HEK293 (cell line): ENCODE measurements around the gene TMCO5A.

ENCODE experiments used
- KLF10 ChIP-seq: fragments of 450-650 bp; IDR thresholded peaks from 2 replicates; pipeline ENCODE4 v1.5.1; 2018; ENCODE audit warnings: missing biosample characterization, mild to moderate bottlenecking, missing genetic modification characterization
- ZFP37 ChIP-seq: fragments of 450-650 bp; formaldehyde crosslinking; IDR thresholded peaks from 2 replicates; pipeline ENCODE4 v1.5.1; 2016; ENCODE audit warnings: missing biosample characterization, missing genetic modification characterization
- ZNF138 ChIP-seq: fragments of 450-650 bp; formaldehyde crosslinking; IDR thresholded peaks from 2 replicates; pipeline ENCODE4 v1.5.1; 2016; ENCODE audit warnings: missing biosample characterization, missing genetic modification characterization, borderline replicate concordance
- ZNF274 ChIP-seq, 2 experiments: fragments of 200-500 bp in 1 of 2; fragments of 450-650 bp in 1 of 2; sonication (Bioruptor generic) in 1 of 2; formaldehyde crosslinking in 1 of 2; IDR thresholded peaks; 2 replicates each; pipeline versions ENCODE4 v1.5.1 to v1.6.1; 2014 to 2016; ENCODE audit warnings: borderline replicate concordance in 1 of 2, inconsistent platforms in 1 of 2, low read length in 1 of 2, missing biosample characterization in 1 of 2, missing genetic modification characterization in 1 of 2
- TF ChIP-seq, protein P1 (sequence below): fragments of 450-650 bp; formaldehyde crosslinking; IDR thresholded peaks from 2 replicates; pipeline ENCODE4 v1.5.1; 2017; ENCODE audit warnings: missing biosample characterization, mild to moderate bottlenecking, missing genetic modification characterization, moderate library complexity

- TF ChIP-seq ZNF274 (IDR thresholded peaks at IDR 0.05; ENCODE audit: low read length) (no peak), ZNF274 (tag by site-specific recombination; IDR thresholded peaks at IDR 0.05; ENCODE audit: borderline replicate concordance) (no peak), ZFP37 (tag by site-specific recombination) (no peak), ZNF138 (tag by site-specific recombination) (no peak), KLF10 (tag by site-specific recombination) (no peak)
- TF ChIP-seq, protein P1, sequence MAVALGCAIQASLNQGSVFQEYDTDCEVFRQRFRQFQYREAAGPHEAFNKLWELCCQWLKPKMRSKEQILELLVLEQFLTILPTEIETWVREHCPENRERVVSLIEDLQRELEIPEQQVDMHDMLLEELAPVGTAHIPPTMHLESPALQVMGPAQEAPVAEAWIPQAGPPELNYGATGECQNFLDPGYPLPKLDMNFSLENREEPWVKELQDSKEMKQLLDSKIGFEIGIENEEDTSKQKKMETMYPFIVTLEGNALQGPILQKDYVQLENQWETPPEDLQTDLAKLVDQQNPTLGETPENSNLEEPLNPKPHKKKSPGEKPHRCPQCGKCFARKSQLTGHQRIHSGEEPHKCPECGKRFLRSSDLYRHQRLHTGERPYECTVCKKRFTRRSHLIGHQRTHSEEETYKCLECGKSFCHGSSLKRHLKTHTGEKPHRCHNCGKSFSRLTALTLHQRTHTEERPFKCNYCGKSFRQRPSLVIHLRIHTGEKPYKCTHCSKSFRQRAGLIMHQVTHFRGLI (tag by site-specific recombination) = no peak
These were observed 46.1 kb upstream of the TMCO5A start for GRCh38 chr15:37888356-37888755.
